OCI-LY1 (cell line): ENCODE measurements around the gene CAPZA1.

ENCODE experiments used
- H2AFZ ChIP-seq: fragments of 200-600 bp; sonication (generic), shearing (Covaris generic); 2 replicates; pipeline ENCODE4 v1.6.0; 2014; ENCODE audit warnings: antibody characterized with exemption, mild to moderate bottlenecking, low read length
- H3F3A ChIP-seq: fragments of 200-600 bp; sonication (generic), shearing (Covaris generic); 2 replicates; pipeline ENCODE4 v1.6.0; 2014; ENCODE audit warnings: mild to moderate bottlenecking, antibody characterized with exemption, low read length, moderate library complexity; ENCODE audit not compliant: insufficient read depth
- H3K27ac ChIP-seq: fragments of 200-600 bp; sonication (generic); 2 replicates; pipeline ENCODE4 v1.5.1; 2014; ENCODE audit warnings: low read length, mixed run types, mild to moderate bottlenecking, low read depth; ENCODE audit not compliant: poor library complexity, severe bottlenecking
- H3K27me3 ChIP-seq: fragments of 200-600 bp; sonication (generic); 2 replicates; pipeline ENCODE4 v1.6.0; 2014; ENCODE audit warnings: antibody characterized with exemption, mild to moderate bottlenecking, low read length, moderate library complexity; ENCODE audit not compliant: insufficient read depth
- H3K36me3 ChIP-seq: fragments of 200-600 bp; sonication (generic); 2 replicates; pipeline ENCODE4 v1.6.1; 2014; ENCODE audit warnings: mild to moderate bottlenecking, antibody characterized with exemption, low read length, moderate library complexity, mixed read lengths; ENCODE audit not compliant: insufficient read depth
- H3K4me1 ChIP-seq: fragments of 200-600 bp; sonication (generic); 2 replicates; pipeline ENCODE4 v1.5.1; 2014; ENCODE audit warnings: mild to moderate bottlenecking, low read length, moderate library complexity; ENCODE audit not compliant: insufficient read depth, severe bottlenecking
- H3K4me2 ChIP-seq: fragments of 200-600 bp; sonication (generic), shearing (Covaris generic); 2 replicates; pipeline ENCODE4 v1.6.1; 2014; ENCODE audit warnings: low read length
- H3K4me3 ChIP-seq: fragments of 200-600 bp; sonication (generic); 2 replicates; pipeline ENCODE4 v1.5.1; 2014; ENCODE audit warnings: low read length, low read depth, mild to moderate bottlenecking, mixed read lengths; ENCODE audit not compliant: poor library complexity, severe bottlenecking
- H3K79me2 ChIP-seq: fragments of 200-600 bp; shearing (Covaris generic); 2 replicates; pipeline ENCODE4 v1.6.1; 2016; ENCODE audit warnings: mixed run types, low read length, mixed read lengths; ENCODE audit not compliant: insufficient read depth
- H3K9ac ChIP-seq: fragments of 200-600 bp; sonication (generic), shearing (Covaris generic); 2 replicates; pipeline ENCODE4 v1.6.1; 2014; ENCODE audit warnings: mild to moderate bottlenecking, low read length, mixed read lengths
- H3K9me2 ChIP-seq: fragments of 200-600 bp; sonication (generic), shearing (Covaris generic); 2 replicates; pipeline ENCODE4 v1.6.1; 2014; ENCODE audit warnings: low read depth, mild to moderate bottlenecking, low read length, mixed read lengths
- H3K9me3 ChIP-seq: fragments of 200-600 bp; shearing (Covaris generic); 2 replicates; pipeline ENCODE4 v1.6.1; 2014; ENCODE audit warnings: low read length, mixed read lengths
- H4K20me1 ChIP-seq: fragments of 200-600 bp; sonication (generic), shearing (Covaris generic); 2 replicates; pipeline ENCODE4 v1.6.0; 2016; ENCODE audit warnings: mild to moderate bottlenecking, low read length; ENCODE audit not compliant: insufficient read depth
- CTCF ChIP-seq: fragments of 200-600 bp; sonication (generic), shearing (Covaris generic); IDR thresholded peaks from 2 replicates; pipeline ENCODE4 v1.5.1; 2017; ENCODE audit warnings: mild to moderate bottlenecking, antibody characterized with exemption, low read length, moderate library complexity, mixed read lengths
- EZH2 ChIP-seq: fragments of 200-600 bp; sonication (generic), shearing (Covaris generic); IDR thresholded peaks from 2 replicates; pipeline ENCODE4 v1.8.0; 2017; ENCODE audit warnings: borderline replicate concordance, mixed run types, mild to moderate bottlenecking, antibody characterized with exemption, low read length, moderate library complexity, mixed read lengths

CAPZA1 gene

GRCh38 chr1:112715264-112716053 lies 95.8 kb downstream of the CAPZA1 start, which contains the start of gene PPM1J:
PPM1J (minus strand) TSS chr1:112715332; CDS start chr1:112715301, 31 bp downstream.
- H3K36me3 ChIP-seq = no peaks in the 10 kb centered on the region
- H3K4me2 ChIP-seq = peak within 1 kb of the TSS; percentile 65
- no peaks in the 10 kb centered on the region for H3K9me2 ChIP-seq
- H2AFZ ChIP-seq = no peak within 1 kb of the TSS
- TF ChIP-seq CTCF = no peak
- TF ChIP-seq EZH2 = no peak
- no peaks in the 10 kb centered on the region for H3K9me3 ChIP-seq
- no peak within 1 kb of the TSS for H3K27ac ChIP-seq
- H3K4me1 ChIP-seq = peaks cover 24% of the 10 kb centered on the region
- peak within 1 kb of the TSS; percentile 50; the same call in 1 of the 2 replicates for H3K9ac ChIP-seq
- H3K79me2 ChIP-seq = no peaks in the 10 kb centered on the region
- H4K20me1 ChIP-seq = no peaks in the 10 kb centered on the region
- no peaks in the 10 kb centered on the region for H3K27me3 ChIP-seq
- H3F3A ChIP-seq = no peaks in the 10 kb centered on the region
- H3K4me3 ChIP-seq = peak within 1 kb of the TSS; percentile 52

GRCh38 chr1:112716133-112716720 lies 96.6 kb downstream of the CAPZA1 start:
- Histone ChIP-seq H3K9me3 (no peaks in the 10 kb centered on the region), H4K20me1 (no peaks in the 10 kb centered on the region), H2AFZ (no peak overlapping the region), H3K4me3 (peak overlapping the region; percentile 52), H3K27ac (no peak overlapping the region), H3K9ac (no peak overlapping the region), H3K27me3 (no peaks in the 10 kb centered on the region), H3K4me1 (peaks cover 24% of the 10 kb centered on the region), H3K4me2 (peak overlapping the region; percentile 65), H3K9me2 (no peaks in the 10 kb centered on the region), H3F3A (no peaks in the 10 kb centered on the region), H3K36me3 (no peaks in the 10 kb centered on the region), H3K79me2 (no peaks in the 10 kb centered on the region)
- TF ChIP-seq EZH2 (no peak), CTCF (peak; percentile 94)

- no peaks in the 10 kb centered on the region for H3K9me2 ChIP-seq
- no peaks in the 10 kb centered on the region for H3K27me3 ChIP-seq
- H3K4me2 ChIP-seq = no peak overlapping the region
- H3F3A ChIP-seq = no peaks in the 10 kb centered on the region
- no peak overlapping the region for H3K27ac ChIP-seq
- H4K20me1 ChIP-seq = no peaks in the 10 kb centered on the region
- TF ChIP-seq EZH2 (no peak), CTCF (no peak)
- H2AFZ ChIP-seq = no peak overlapping the region
- H3K4me1 ChIP-seq = peaks cover 19% of the 10 kb centered on the region
- H3K4me3 ChIP-seq = no peak overlapping the region
- no peaks in the 10 kb centered on the region for H3K36me3 ChIP-seq
- no peaks in the 10 kb centered on the region for H3K79me2 ChIP-seq
- no peaks in the 10 kb centered on the region for H3K9me3 ChIP-seq
- no peak overlapping the region for H3K9ac ChIP-seq
Measured at GRCh38 chr1:112717263-112717873, 97.7 kb downstream of the CAPZA1 start.
